Liver (tissue), 9 donors: ENCODE measurements around the gene COL6A3. TPM values are rescaled to one million over a fixed set of nuclear protein-coding genes. Genes with fewer than 3 reads are reported as not detected.

Experiments
- DNase-seq: peaks from one replicate; pipeline ENCODE4 v3.0.0-alpha.2; 2017; ENCODE audit warnings: low spot score
- H3K27ac ChIP-seq, 2 donors: one replicate each; pipeline ENCODE4 v1.7.0; 2013; ENCODE audit warnings: inconsistent platforms in 2 of 2, low read length in 2 of 2, control low read depth in 1 of 2, low read depth in 1 of 2, mild to moderate bottlenecking in 1 of 2
- H3K27me3 ChIP-seq, 4 donors: one replicate each; pipeline versions ENCODE4 v1.6.1 to v1.7.0; 2013; ENCODE audit warnings: low read length in 3 of 4, inconsistent platforms in 1 of 4, mild to moderate bottlenecking in 1 of 4, moderate library complexity in 1 of 4; ENCODE audit not compliant: control insufficient read depth in 4 of 4, insufficient read depth in 4 of 4
- H3K36me3 ChIP-seq, 4 donors: one replicate each; pipeline versions ENCODE4 v1.6.1 to v1.7.0; 2013; ENCODE audit warnings: low read length in 3 of 4, mild to moderate bottlenecking in 3 of 4, low read depth in 1 of 4, moderate library complexity in 1 of 4; ENCODE audit not compliant: control insufficient read depth in 4 of 4, insufficient read depth in 3 of 4
- H3K4me1 ChIP-seq, 4 donors: one replicate each; pipeline versions ENCODE4 v1.6.1 to v1.7.0; 2013; ENCODE audit warnings: low read length in 3 of 4, mild to moderate bottlenecking in 3 of 4, moderate library complexity in 1 of 4; ENCODE audit not compliant: control insufficient read depth in 4 of 4, insufficient read depth in 4 of 4
- H3K4me3 ChIP-seq, 3 donors: one replicate each; pipeline versions ENCODE4 v1.6.1 to v1.7.0; 2013; ENCODE audit warnings: low read length in 3 of 3, control low read depth in 1 of 3, low read depth in 1 of 3, mild to moderate bottlenecking in 1 of 3
- H3K9ac ChIP-seq, 2 donors: one replicate each; pipeline ENCODE4 v1.7.0; 2013; ENCODE audit warnings: low read length in 2 of 2, mild to moderate bottlenecking in 2 of 2, moderate library complexity in 2 of 2, control low read depth in 1 of 2, low read depth in 1 of 2
- H3K9me3 ChIP-seq, 4 donors: one replicate each; pipeline versions ENCODE4 v1.6.1 to v1.7.0; 2013; ENCODE audit warnings: low read length in 3 of 4; ENCODE audit not compliant: control insufficient read depth in 4 of 4
- CTCF ChIP-seq: fragments of 150-350 bp; IDR thresholded peaks from 2 replicates; pipeline ENCODE4 v1.5.1; 2017; ENCODE audit warnings: improper control_type of control experiment, low read depth, low read length; ENCODE audit not compliant: missing input control
- EGR1 ChIP-seq, 2 donors: IDR thresholded peaks; 2 replicates each; pipeline ENCODE4 v1.6.1; 2016 to 2018; ENCODE audit warnings: antibody characterized with exemption in 2 of 2, low read depth in 2 of 2
- FOXA1 ChIP-seq: IDR thresholded peaks from 2 replicates; pipeline ENCODE4 v1.6.1; 2016; ENCODE audit warnings: antibody characterized with exemption
- FOXA2 ChIP-seq: IDR thresholded peaks from 2 replicates; pipeline ENCODE4 v1.6.1; 2016; ENCODE audit warnings: antibody characterized with exemption
- GABPA ChIP-seq, 2 donors: IDR thresholded peaks in 1 of 2; conservative IDR thresholded peaks in 1 of 2; 2 replicates each; pipeline ENCODE4 v1.6.1; 2016; ENCODE audit warnings: antibody characterized with exemption in 2 of 2, mild to moderate bottlenecking in 1 of 2, moderate library complexity in 1 of 2
- HNF4A ChIP-seq, 2 donors: conservative IDR thresholded peaks; 2 replicates each; pipeline ENCODE4 v1.6.1; 2016; ENCODE audit warnings: antibody characterized with exemption in 2 of 2, mild to moderate bottlenecking in 2 of 2
- HNF4G ChIP-seq: IDR thresholded peaks from 2 replicates; pipeline ENCODE4 v1.6.1; 2016; ENCODE audit warnings: antibody characterized with exemption
- JUND ChIP-seq, 2 donors: IDR thresholded peaks; 2 replicates each; pipeline ENCODE4 v1.6.1; 2016; ENCODE audit warnings: antibody characterized with exemption in 2 of 2
- MAX ChIP-seq: IDR thresholded peaks from 2 replicates; pipeline ENCODE4 v1.6.1; 2016; ENCODE audit warnings: antibody characterized with exemption
- NR2F2 ChIP-seq: IDR thresholded peaks from 2 replicates; pipeline ENCODE4 v1.6.1; 2016; ENCODE audit warnings: antibody characterized with exemption
- RAD21 ChIP-seq, 2 donors: IDR thresholded peaks; 2 replicates each; pipeline ENCODE4 v1.6.1; 2016; ENCODE audit warnings: antibody characterized with exemption in 2 of 2, mild to moderate bottlenecking in 2 of 2
- RXRA ChIP-seq, 2 donors: IDR thresholded peaks; 2 replicates each; pipeline ENCODE4 v1.6.1; 2017 to 2018; ENCODE audit warnings: antibody characterized with exemption in 2 of 2, mild to moderate bottlenecking in 1 of 2
- SP1 ChIP-seq: IDR thresholded peaks from 2 replicates; pipeline ENCODE4 v1.6.1; 2018; ENCODE audit warnings: antibody characterized with exemption, mild to moderate bottlenecking
- TAF1 ChIP-seq: conservative IDR thresholded peaks from 2 replicates; pipeline ENCODE4 v1.6.1; 2016; ENCODE audit warnings: antibody characterized with exemption, mild to moderate bottlenecking
- YY1 ChIP-seq: IDR thresholded peaks from 2 replicates; pipeline ENCODE4 v1.6.1; 2016; ENCODE audit warnings: antibody characterized with exemption, mild to moderate bottlenecking
- WGBS: extraction: QIAGEN DNeasy Blood & Tissue Kit; methylation state at CpG from one replicate; pipeline ENCODE4 v1.1.7; 2013; 5-methylcytosine and 5-hydroxymethylcytosine counted together
- polyA plus RNA-seq, 2 donors: library from polyadenylated mRNA; stranded (reverse) in 1 of 2; unstranded in 1 of 2; fragments of 200-250 nt in 1 of 2; fragments of >200 nt in 1 of 2; fragmentation: Nextera tagmentation in 1 of 2; extraction: Ambion mirVana in 1 of 2; gene quantifications; one replicate each; pipeline versions ENCODE4 v1.2.1 to v1.2.3, GENCODE V29; 2013 to 2015
- total RNA-seq, 2 donors: library from RNA; depleted of rRNA; stranded (reverse); fragments of >200 nt; gene quantifications; one replicate each; pipeline ENCODE4 v1.2.3, GENCODE V29; 2014
- TF ChIP-seq, protein P1 (sequence below): IDR thresholded peaks from 2 replicates; pipeline ENCODE4 v1.6.1; 2016; ENCODE audit warnings: antibody characterized with exemption, mild to moderate bottlenecking
- TF ChIP-seq, protein P2 (sequence below): IDR thresholded peaks from 2 replicates; pipeline ENCODE4 v1.6.1; 2016; ENCODE audit warnings: antibody characterized with exemption
- TF ChIP-seq, protein P3 (sequence below): IDR thresholded peaks from 2 replicates; pipeline ENCODE4 v1.6.1; 2016; ENCODE audit warnings: antibody characterized with exemption
- donor health status: healthy.
- donor health status: healthy.
- donor health status: healthy.
- donor health status: healthy.
- donor health status: healthy.

Gene COL6A3
- total and polyA plus RNA-seq, 4 donors = 1.7 to 28.7 (median 17.5) TPM

DNA sequence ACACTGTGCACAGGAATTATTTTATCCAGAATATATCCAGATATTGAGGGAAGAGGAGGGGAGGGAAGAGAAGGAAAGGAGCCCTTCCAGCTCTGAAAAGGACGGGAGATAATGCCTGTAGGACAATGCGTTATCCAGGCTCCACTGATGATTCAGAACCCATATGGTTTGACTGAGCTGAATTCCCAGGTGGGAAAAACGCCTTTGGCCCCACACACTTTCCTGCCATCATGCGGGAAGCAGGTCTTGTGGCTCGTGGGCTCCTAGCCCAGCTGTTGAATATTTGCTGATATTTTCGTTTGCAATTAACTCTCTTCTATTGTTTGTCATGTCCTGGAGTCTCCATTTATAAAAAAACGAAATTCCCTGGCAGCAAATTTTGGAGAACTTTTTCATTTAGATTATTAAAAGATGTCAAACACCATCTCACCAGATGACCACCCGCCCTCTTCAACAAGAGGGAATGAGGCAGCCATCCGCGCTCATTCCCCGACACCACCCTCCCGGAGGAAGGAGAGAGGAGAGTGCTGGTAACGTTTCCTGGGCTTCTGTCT lies 8.9 kb downstream of the COL6A3 start:
- Histone ChIP-seq H3K9ac (no peak overlapping the region), H3K36me3 (no peaks in the 10 kb centered on the region), H3K9me3 (no peaks in the 10 kb centered on the region), H3K4me1 (peaks cover 0 to 1% (median 0%) of the 10 kb centered on the region in 4 donors), H3K27ac (no peak overlapping the region), H3K4me3 (no peak overlapping the region), H3K27me3 (no peaks in the 10 kb centered on the region)
- DNase-seq = no peak
- 66% methylated on average over 13 of the region's 13 CpGs for WGBS
- TF ChIP-seq, protein P1, sequence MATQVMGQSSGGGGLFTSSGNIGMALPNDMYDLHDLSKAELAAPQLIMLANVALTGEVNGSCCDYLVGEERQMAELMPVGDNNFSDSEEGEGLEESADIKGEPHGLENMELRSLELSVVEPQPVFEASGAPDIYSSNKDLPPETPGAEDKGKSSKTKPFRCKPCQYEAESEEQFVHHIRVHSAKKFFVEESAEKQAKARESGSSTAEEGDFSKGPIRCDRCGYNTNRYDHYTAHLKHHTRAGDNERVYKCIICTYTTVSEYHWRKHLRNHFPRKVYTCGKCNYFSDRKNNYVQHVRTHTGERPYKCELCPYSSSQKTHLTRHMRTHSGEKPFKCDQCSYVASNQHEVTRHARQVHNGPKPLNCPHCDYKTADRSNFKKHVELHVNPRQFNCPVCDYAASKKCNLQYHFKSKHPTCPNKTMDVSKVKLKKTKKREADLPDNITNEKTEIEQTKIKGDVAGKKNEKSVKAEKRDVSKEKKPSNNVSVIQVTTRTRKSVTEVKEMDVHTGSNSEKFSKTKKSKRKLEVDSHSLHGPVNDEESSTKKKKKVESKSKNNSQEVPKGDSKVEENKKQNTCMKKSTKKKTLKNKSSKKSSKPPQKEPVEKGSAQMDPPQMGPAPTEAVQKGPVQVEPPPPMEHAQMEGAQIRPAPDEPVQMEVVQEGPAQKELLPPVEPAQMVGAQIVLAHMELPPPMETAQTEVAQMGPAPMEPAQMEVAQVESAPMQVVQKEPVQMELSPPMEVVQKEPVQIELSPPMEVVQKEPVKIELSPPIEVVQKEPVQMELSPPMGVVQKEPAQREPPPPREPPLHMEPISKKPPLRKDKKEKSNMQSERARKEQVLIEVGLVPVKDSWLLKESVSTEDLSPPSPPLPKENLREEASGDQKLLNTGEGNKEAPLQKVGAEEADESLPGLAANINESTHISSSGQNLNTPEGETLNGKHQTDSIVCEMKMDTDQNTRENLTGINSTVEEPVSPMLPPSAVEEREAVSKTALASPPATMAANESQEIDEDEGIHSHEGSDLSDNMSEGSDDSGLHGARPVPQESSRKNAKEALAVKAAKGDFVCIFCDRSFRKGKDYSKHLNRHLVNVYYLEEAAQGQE = no peak
- TF ChIP-seq FOXA1 (no peak), RAD21 (IDR thresholded peaks at IDR 0.05) (no peak), JUND (IDR thresholded peaks at IDR 0.05) (no peak), TAF1 (no peak)
- TF ChIP-seq, protein P2, sequence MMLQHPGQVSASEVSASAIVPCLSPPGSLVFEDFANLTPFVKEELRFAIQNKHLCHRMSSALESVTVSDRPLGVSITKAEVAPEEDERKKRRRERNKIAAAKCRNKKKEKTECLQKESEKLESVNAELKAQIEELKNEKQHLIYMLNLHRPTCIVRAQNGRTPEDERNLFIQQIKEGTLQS = no peak
- TF ChIP-seq, protein P3, sequence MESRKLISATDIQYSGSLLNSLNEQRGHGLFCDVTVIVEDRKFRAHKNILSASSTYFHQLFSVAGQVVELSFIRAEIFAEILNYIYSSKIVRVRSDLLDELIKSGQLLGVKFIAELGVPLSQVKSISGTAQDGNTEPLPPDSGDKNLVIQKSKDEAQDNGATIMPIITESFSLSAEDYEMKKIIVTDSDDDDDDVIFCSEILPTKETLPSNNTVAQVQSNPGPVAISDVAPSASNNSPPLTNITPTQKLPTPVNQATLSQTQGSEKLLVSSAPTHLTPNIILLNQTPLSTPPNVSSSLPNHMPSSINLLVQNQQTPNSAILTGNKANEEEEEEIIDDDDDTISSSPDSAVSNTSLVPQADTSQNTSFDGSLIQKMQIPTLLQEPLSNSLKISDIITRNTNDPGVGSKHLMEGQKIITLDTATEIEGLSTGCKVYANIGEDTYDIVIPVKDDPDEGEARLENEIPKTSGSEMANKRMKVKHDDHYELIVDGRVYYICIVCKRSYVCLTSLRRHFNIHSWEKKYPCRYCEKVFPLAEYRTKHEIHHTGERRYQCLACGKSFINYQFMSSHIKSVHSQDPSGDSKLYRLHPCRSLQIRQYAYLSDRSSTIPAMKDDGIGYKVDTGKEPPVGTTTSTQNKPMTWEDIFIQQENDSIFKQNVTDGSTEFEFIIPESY = no peak

- H3K4me1 ChIP-seq = peaks cover 0 to 1% (median 0%) of the 10 kb centered on the region in 4 donors
- peaks cover 0 to 1% (median 0%) of the 10 kb centered on the region in 4 donors for H3K27me3 ChIP-seq
- no peak overlapping the region for H3K9ac ChIP-seq
- no peak overlapping the region for H3K4me3 ChIP-seq
- DNase-seq = no peak
- no peaks in the 10 kb centered on the region for H3K36me3 ChIP-seq
- WGBS = 66% methylated on average over 2 of the region's 2 CpGs
- no peaks in the 10 kb centered on the region for H3K9me3 ChIP-seq
- H3K27ac ChIP-seq = no peak overlapping the region
- TF ChIP-seq YY1 (no peak), RXRA (IDR thresholded peaks at IDR 0.05) (no peak), JUND (IDR thresholded peaks at IDR 0.05) (no peak), HNF4A (conservative IDR thresholded peaks at IDR 0.05) (no peak), GABPA (IDR thresholded peaks at IDR 0.05 in 1 of 2, conservative IDR thresholded peaks at IDR 0.05 in 1 of 2) (no peak), TAF1 (no peak), SP1 (no peak), NR2F2 (no peak), FOXA2 (no peak), RAD21 (IDR thresholded peaks at IDR 0.05) (no peak), MAX (no peak), EGR1 (IDR thresholded peaks at IDR 0.05; ENCODE audit: low read depth in 2 of 2) (no peak), CTCF (no peak), HNF4G (no peak)
- TF ChIP-seq, protein P3 = no peak
- TF ChIP-seq, protein P2 = no peak
- TF ChIP-seq, protein P1 = no peak
These were observed 9.6 kb downstream of the COL6A3 start for GRCh38 chr2:237404413-237404812.
